ENCODE data around the gene TP63.
A peak's percentile ranks its signal among the peaks of the same experiment; 100 is the strongest.

TP63 gene

DNA sequence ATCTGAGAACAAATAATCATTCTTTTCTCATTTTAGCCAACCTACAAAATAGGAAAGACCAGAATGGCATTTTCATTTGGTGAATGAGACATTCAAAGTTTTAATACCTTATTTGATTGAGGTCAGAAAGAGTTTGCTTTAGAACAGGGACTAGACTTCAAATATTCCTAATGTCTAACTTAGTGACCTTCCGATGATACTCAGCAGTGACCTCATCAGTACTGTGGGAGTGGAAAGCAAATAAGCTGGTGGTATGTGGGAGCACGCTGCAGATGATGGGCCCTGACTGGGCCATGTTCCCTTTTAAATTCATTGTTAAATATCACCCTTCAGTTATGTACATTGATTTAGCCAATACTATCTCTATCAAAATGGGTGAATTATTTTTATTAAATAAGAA, 266.2 kb downstream of the TP63 start:
- Histone ChIP-seq H3K27ac (replicated peaks) (no peak overlapping the region), H3K4me3 (replicated peaks; ENCODE audit: insufficient read depth, low read length) (no peak overlapping the region), H3K27me3 (ENCODE audit: insufficient read depth, poor library complexity, severe bottlenecking) (no peaks in the 10 kb centered on the region)
- no peak for DNase-seq (ENCODE audit: low read depth in 1 of 2, low spot score in 1 of 2)
- TF ChIP-seq POLR2AphosphoS5 (IDR thresholded peaks at IDR 0.05; ENCODE audit: low read depth) (no peak), SPI1 (IDR thresholded peaks at IDR 0.05; ENCODE audit: borderline replicate concordance, low read depth) (no peak), CTCF (IDR thresholded peaks at IDR 0.05; ENCODE audit: insufficient read depth, low read length) (no peak), REST (IDR thresholded peaks at IDR 0.05; ENCODE audit: insufficient replicate concordance, low read depth) (no peak), GABPA (IDR thresholded peaks at IDR 0.05; ENCODE audit: low read depth) (no peak)

DNA sequence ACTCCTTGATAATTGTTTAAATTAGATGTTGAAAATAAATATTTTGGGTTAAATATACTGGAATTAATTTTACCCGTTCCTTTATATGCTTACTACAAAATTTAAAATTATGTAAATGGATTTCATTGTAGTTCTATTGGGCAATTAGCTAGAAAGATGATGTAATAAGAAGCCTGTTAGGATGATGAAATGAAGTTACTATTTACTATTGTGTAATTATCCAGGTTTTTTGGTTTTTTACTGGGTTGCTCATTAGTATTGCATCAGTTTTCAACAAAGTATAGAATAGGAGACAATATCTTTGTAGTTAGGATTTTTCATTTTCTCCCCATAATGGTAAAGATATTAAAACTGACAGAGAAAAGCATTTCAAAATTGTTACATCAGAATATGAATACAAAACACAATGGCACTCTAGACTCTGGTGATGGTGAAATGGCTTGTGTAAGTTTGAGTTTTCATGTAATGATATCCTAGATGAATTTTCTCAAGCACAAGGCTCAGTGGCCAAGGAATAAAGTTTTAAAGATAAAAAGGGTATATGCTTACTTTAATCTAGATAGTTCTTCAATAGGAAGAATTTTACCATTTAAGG, 267.5 kb downstream of the TP63 start:
- Histone ChIP-seq H3K27me3 (ENCODE audit: insufficient read depth, poor library complexity, severe bottlenecking) (no peaks in the 10 kb centered on the region), H3K27ac (replicated peaks) (peak overlapping the region; percentile 32; the same call in 1 of the 2 replicates), H3K4me3 (replicated peaks; ENCODE audit: insufficient read depth, low read length) (no peak overlapping the region)
- peak in 1 of 2 experiments; percentile 52 for DNase-seq (ENCODE audit: low read depth in 1 of 2, low spot score in 1 of 2)
- TF ChIP-seq GABPA (IDR thresholded peaks at IDR 0.05; ENCODE audit: low read depth) = no peak
- no peak for TF ChIP-seq SPI1 (IDR thresholded peaks at IDR 0.05; ENCODE audit: borderline replicate concordance, low read depth)
- TF ChIP-seq CTCF (IDR thresholded peaks at IDR 0.05; ENCODE audit: insufficient read depth, low read length) = no peak
- TF ChIP-seq POLR2AphosphoS5 (IDR thresholded peaks at IDR 0.05; ENCODE audit: low read depth) = no peak
- TF ChIP-seq REST (IDR thresholded peaks at IDR 0.05; ENCODE audit: insufficient replicate concordance, low read depth) = no peak

DNA sequence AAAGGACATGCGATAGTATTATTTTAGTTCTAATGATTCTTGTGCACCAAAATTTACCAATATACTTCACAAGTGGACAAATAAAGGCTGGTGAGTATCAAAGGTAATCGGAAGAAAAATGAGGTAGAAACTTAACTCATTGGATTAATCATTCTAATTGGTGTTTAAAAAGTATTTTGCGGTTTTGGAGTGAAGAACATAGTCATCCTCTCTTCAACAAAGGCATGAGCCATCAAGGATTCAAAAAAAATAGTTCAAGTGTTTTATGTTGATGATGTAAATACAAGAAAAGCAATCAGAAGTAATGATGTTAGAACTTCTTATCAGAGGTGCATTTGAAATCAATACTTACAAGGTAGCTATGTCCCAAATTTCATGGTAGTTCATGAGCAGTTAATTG, 268.0 kb downstream of the TP63 start:
- H3K27me3 ChIP-seq (ENCODE audit: insufficient read depth, poor library complexity, severe bottlenecking) = no peaks in the 10 kb centered on the region
- H3K27ac ChIP-seq (replicated peaks) = no peak overlapping the region; the same call in 1 of the 2 replicates
- no peak for DNase-seq (ENCODE audit: low read depth in 1 of 2, low spot score in 1 of 2)
- TF ChIP-seq GABPA (IDR thresholded peaks at IDR 0.05; ENCODE audit: low read depth) (no peak), SPI1 (IDR thresholded peaks at IDR 0.05; ENCODE audit: borderline replicate concordance, low read depth) (no peak), REST (IDR thresholded peaks at IDR 0.05; ENCODE audit: insufficient replicate concordance, low read depth) (no peak), CTCF (IDR thresholded peaks at IDR 0.05; ENCODE audit: insufficient read depth, low read length) (no peak), POLR2AphosphoS5 (IDR thresholded peaks at IDR 0.05; ENCODE audit: low read depth) (no peak)
- H3K4me3 ChIP-seq (replicated peaks; ENCODE audit: insufficient read depth, low read length) = no peak overlapping the region
